Measurements from ENCODE around the gene MED16.

The MED16 gene, protein sequence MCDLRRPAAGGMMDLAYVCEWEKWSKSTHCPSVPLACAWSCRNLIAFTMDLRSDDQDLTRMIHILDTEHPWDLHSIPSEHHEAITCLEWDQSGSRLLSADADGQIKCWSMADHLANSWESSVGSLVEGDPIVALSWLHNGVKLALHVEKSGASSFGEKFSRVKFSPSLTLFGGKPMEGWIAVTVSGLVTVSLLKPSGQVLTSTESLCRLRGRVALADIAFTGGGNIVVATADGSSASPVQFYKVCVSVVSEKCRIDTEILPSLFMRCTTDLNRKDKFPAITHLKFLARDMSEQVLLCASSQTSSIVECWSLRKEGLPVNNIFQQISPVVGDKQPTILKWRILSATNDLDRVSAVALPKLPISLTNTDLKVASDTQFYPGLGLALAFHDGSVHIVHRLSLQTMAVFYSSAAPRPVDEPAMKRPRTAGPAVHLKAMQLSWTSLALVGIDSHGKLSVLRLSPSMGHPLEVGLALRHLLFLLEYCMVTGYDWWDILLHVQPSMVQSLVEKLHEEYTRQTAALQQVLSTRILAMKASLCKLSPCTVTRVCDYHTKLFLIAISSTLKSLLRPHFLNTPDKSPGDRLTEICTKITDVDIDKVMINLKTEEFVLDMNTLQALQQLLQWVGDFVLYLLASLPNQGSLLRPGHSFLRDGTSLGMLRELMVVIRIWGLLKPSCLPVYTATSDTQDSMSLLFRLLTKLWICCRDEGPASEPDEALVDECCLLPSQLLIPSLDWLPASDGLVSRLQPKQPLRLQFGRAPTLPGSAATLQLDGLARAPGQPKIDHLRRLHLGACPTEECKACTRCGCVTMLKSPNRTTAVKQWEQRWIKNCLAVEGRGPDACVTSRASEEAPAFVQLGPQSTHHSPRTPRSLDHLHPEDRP

DNA sequence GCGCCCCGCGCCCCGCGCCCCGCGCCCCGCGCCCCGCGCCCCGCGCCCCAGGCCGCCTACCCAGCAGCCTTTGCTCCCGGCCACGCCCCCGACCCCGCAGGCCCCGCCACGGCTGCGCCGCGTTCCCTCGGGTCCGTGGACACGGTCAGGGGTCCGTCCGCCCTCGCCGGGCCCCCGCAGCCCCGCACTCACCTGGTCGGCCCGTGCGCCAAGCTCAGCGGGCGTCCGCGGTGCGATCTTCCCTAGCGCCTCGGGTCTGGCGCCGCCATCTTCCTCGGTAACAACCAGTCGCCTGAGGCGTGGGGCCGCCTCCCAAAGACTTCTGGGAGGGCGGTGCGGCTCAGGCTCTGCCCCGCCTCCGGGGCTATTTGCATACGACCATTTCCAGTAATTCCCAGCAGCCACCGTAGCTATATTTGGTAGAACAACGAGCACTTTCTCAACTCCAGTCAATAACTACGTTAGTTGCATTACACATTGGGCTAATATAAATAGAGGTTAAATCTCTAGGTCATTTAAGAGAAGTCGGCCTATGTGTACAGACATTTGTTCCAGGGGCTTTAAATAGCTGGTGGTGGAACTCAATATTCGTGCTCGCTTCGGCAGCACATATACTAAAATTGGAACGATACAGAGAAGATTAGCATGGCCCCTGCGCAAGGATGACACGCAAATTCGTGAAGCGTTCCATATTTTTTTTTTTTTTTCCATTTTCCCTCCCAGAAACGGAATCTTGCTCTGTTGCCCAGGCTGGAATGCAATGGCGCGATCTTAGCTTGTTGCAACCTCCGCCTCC is at the start of gene MED16, which contains the start of gene RNU6-9:
TSS of gene MED16 (minus strand) at position 294 of the 796 bp plus-strand sequence. CDS start 2,056 bp downstream, outside the sequence.
TSS of gene RNU6-9 (plus strand) at position 591 of the 796 bp plus-strand sequence.
- H3K9me3 ChIP-seq (ENCODE audit: low read depth, low read length), result no peaks in the 10 kb centered on the region
- H3K4me3 ChIP-seq, result peak within 1 kb of the TSS; percentile 97
- H3K27ac ChIP-seq, result peak within 1 kb of the TSS; percentile 99
- H3K36me3 ChIP-seq (ENCODE audit: insufficient read depth, low read length), result peaks cover 17% of the 10 kb centered on the region; the same call in 1 of the 2 replicates
- TF ChIP-seq FOXP2 (optimal IDR thresholded peaks at IDR 0.05; ENCODE audit: control extremely low read depth, extremely low read length, insufficient read depth) (no peak), EZH2 (IDR thresholded peaks at IDR 0.05) (no peak), POLR2AphosphoS5 (IDR thresholded peaks at IDR 0.05; ENCODE audit: borderline replicate concordance, low read depth, low read length) (peak; percentile 80; the same call in 1 of the 2 replicates)
- DNase-seq (ENCODE audit: low read depth, low spot score), result peak; percentile 91
- peak within 1 kb of the TSS; percentile 98 for H3K9ac ChIP-seq (ENCODE audit: insufficient read length)

DNA sequence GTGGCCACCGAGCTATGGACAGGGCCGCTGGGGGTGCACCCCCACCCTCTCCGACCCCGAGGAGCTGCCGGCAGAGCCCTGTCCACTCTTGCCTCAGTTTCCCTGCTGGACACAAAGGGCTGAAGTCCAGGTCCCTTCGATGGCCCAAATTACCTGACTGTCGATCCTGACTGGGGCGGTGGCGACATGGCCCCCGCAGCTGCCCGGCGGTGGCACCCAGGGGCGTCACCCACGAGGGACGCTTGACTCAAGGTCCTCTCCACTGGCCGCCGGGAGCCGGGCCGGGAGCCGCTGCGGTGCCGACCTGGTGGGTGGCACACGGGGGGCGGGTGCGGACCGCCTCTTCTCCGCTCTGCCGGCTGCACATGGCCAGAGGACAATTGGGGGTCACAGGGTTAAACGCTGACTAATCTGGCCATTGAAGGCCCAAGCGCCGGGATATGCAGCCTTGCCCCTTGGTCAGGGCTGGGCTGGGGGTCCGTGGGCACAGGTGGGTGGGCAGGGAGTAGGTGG is 49.2 kb upstream of the MED16 start:
- DNase-seq (ENCODE audit: low read depth, low spot score), result no peak
- H3K36me3 ChIP-seq (ENCODE audit: insufficient read depth, low read length), result no peaks in the 10 kb centered on the region; the same call in 1 of the 2 replicates
- no peak overlapping the region for H3K4me3 ChIP-seq
- TF ChIP-seq FOXP2 (optimal IDR thresholded peaks at IDR 0.05; ENCODE audit: control extremely low read depth, extremely low read length, insufficient read depth) (no peak), POLR2AphosphoS5 (IDR thresholded peaks at IDR 0.05; ENCODE audit: borderline replicate concordance, low read depth, low read length) (no peak), EZH2 (IDR thresholded peaks at IDR 0.05) (no peak)
- H3K9ac ChIP-seq (ENCODE audit: insufficient read length), result no peak overlapping the region
- H3K27ac ChIP-seq, result no peak overlapping the region
- H3K9me3 ChIP-seq (ENCODE audit: low read depth, low read length), result no peaks in the 10 kb centered on the region

DNA sequence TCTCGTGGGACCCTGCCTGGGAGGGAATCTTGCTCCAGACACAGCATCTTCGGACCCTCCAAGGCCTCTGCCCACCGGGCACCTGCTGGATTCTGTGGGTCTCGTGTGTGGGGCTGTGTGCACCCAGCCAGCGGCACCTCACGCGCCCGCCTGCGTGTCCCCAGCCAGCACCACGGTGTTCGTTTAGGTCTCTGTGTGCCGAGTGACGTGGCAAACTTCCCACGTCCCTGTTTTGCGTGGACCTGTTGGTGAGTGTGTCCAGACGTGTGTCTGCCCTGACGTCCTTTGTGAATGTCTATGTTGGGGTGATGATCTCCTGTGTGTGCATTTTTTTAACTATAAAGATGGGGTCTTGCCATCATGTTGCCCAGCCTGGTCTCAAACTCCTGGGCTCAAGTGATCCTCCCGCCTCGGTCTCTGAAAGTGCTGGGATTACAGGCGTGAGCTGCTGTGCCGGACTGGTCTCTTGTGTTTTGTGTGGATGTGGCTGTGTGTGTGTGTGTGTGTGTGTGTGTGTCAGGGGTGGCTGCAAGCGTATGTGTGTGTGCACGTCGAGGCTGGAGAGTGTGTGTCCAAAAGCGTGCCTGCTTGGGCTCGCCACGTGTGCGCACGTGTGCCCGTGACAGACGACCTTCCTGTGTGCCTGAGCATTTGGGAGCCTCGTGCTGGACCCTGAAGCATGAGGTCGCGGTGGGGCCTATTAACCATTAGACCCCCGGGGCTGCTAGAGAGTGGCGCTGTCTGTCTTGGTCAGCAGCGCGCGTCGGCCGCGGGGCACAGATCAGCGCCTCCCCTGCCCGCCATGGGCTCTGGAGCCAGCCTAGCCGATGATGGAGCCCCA is 48.5 kb upstream of the MED16 start:
- H3K4me3 ChIP-seq, result peak overlapping the region; percentile 74
- H3K27ac ChIP-seq, result no peak overlapping the region
- no peak for DNase-seq (ENCODE audit: low read depth, low spot score)
- no peak for TF ChIP-seq POLR2AphosphoS5 (IDR thresholded peaks at IDR 0.05; ENCODE audit: borderline replicate concordance, low read depth, low read length)
- H3K9ac ChIP-seq (ENCODE audit: insufficient read length), result peak overlapping the region; percentile 51
- no peaks in the 10 kb centered on the region for H3K9me3 ChIP-seq (ENCODE audit: low read depth, low read length)
- H3K36me3 ChIP-seq (ENCODE audit: insufficient read depth, low read length), result no peaks in the 10 kb centered on the region; the same call in 1 of the 2 replicates

DNA sequence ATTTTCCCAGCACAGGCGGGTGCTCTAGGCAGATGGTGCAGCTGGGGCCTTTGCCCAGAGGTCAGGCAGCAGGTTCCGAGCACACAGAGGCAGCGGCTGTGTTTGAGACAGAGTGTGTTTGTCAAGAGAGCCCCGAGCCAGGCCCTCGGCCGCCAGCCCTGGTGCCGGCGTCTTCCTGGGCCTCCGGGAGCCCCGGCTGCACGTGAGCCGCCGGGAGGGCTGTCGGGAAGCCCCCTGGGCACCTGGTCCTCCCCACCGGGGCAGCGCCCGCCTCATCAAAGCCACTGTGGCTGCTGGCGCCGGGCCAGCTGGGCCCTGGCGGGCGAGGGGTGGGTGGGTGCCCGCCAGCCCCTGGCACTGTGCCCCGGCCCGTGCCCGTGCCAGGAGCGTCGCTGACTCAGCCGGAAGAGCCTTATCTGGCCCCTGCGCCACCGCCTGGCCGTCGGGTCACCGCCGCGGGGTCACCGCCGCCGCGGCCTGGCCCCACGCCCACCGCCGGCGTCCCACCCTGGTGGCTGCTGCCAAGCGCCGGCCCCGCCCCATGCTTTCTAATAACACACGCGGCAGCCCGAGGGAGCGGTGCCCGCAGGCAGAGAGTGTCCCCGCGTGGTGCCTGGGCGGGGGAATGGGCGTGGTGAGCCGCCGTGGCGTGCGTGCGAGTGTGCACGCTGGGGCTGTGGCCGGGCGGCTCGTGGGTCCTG is 47.8 kb upstream of the MED16 start:
- no peak for DNase-seq (ENCODE audit: low read depth, low spot score)
- Histone ChIP-seq H3K9ac (ENCODE audit: insufficient read length) (peak overlapping the region; percentile 51), H3K4me3 (peak overlapping the region; percentile 74), H3K27ac (peak overlapping the region; percentile 70), H3K9me3 (ENCODE audit: low read depth, low read length) (no peaks in the 10 kb centered on the region), H3K36me3 (ENCODE audit: insufficient read depth, low read length) (no peaks in the 10 kb centered on the region; the same call in 1 of the 2 replicates)
- TF ChIP-seq EZH2 (IDR thresholded peaks at IDR 0.05) (no peak), FOXP2 (optimal IDR thresholded peaks at IDR 0.05; ENCODE audit: control extremely low read depth, extremely low read length, insufficient read depth) (peak; percentile 28)

DNA sequence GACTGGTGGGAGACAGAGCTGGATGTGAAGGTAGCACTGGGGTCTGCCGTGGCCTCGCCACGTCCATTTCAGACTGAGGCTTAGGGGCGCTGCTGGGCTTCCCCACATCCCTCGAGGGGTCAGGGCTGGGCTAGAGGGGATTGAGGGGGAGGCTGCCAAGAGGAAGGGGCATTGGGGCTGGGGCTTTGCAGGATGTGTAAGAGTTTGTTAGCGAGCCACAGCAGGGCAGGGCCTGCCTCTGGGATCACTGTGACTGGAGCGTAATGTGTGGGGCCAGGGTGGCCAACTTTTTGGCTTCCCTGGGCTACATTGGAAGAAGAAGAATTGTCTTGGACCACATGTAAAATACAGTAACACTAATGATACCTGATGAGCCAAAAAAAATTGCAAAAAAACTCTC is 46.9 kb upstream of the MED16 start:
- DNase-seq (ENCODE audit: low read depth, low spot score), result no peak
- peak overlapping the region; percentile 70; the same call in 1 of the 2 replicates for H3K27ac ChIP-seq
- TF ChIP-seq FOXP2 (optimal IDR thresholded peaks at IDR 0.05; ENCODE audit: control extremely low read depth, extremely low read length, insufficient read depth) (no peak), POLR2AphosphoS5 (IDR thresholded peaks at IDR 0.05; ENCODE audit: borderline replicate concordance, low read depth, low read length) (no peak), EZH2 (IDR thresholded peaks at IDR 0.05) (no peak)
- no peak overlapping the region for H3K9ac ChIP-seq (ENCODE audit: insufficient read length)
- no peaks in the 10 kb centered on the region for H3K9me3 ChIP-seq (ENCODE audit: low read depth, low read length)
- H3K36me3 ChIP-seq (ENCODE audit: insufficient read depth, low read length), result no peaks in the 10 kb centered on the region; the same call in 1 of the 2 replicates
- H3K4me3 ChIP-seq, result no peak overlapping the region

DNA sequence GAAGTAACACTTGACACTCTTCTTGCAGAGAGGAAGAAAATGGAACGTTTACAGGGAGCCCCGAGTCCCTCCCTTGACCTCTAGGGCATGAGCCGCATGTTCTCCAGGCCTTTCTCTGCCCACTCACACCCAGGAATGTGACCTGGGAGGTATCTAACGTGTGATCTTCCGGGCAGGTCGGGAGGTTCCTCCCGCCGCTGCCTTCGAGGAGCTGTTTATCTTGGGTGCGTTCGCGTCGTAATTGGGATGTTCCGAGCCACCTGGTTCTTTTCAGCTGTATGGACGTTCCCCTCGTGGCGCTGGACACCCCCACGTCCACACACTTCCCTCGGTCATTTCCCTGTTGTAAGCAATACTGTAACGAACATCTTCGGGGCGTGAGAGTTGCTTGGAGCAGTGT is 46.5 kb upstream of the MED16 start:
- no peak for DNase-seq (ENCODE audit: low read depth, low spot score)
- Histone ChIP-seq H3K36me3 (ENCODE audit: insufficient read depth, low read length) (no peaks in the 10 kb centered on the region; the same call in 1 of the 2 replicates), H3K27ac (no peak overlapping the region), H3K4me3 (no peak overlapping the region), H3K9ac (ENCODE audit: insufficient read length) (no peak overlapping the region), H3K9me3 (ENCODE audit: low read depth, low read length) (no peaks in the 10 kb centered on the region)
- TF ChIP-seq POLR2AphosphoS5 (IDR thresholded peaks at IDR 0.05; ENCODE audit: borderline replicate concordance, low read depth, low read length), result no peak
- TF ChIP-seq EZH2 (IDR thresholded peaks at IDR 0.05), result no peak
- TF ChIP-seq FOXP2 (optimal IDR thresholded peaks at IDR 0.05; ENCODE audit: control extremely low read depth, extremely low read length, insufficient read depth), result no peak
